Neural progenitor cell (in vitro differentiated cells): ENCODE data around the gene XPC.

Experiments used
- EZH2 ChIP-seq: fragments of 200-600 bp; sonication (generic); IDR thresholded peaks from 2 replicates; pipeline ENCODE4 v1.6.1; 2017; ENCODE audit warnings: antibody characterized with exemption, mild to moderate bottlenecking, moderate library complexity
- EZH2phosphoT487 ChIP-seq: fragments of 200-600 bp; sonication (generic); IDR thresholded peaks from 2 replicates; pipeline ENCODE4 v1.6.1; 2017; ENCODE audit warnings: antibody characterized with exemption
- TF ChIP-seq, protein P1 (sequence below): fragments of 200-600 bp; sonication (generic); IDR thresholded peaks from 2 replicates; pipeline ENCODE4 v1.5.1; 2017; ENCODE audit warnings: antibody characterized with exemption, mild to moderate bottlenecking

- TF ChIP-seq EZH2 = no peak
- TF ChIP-seq, protein P1, sequence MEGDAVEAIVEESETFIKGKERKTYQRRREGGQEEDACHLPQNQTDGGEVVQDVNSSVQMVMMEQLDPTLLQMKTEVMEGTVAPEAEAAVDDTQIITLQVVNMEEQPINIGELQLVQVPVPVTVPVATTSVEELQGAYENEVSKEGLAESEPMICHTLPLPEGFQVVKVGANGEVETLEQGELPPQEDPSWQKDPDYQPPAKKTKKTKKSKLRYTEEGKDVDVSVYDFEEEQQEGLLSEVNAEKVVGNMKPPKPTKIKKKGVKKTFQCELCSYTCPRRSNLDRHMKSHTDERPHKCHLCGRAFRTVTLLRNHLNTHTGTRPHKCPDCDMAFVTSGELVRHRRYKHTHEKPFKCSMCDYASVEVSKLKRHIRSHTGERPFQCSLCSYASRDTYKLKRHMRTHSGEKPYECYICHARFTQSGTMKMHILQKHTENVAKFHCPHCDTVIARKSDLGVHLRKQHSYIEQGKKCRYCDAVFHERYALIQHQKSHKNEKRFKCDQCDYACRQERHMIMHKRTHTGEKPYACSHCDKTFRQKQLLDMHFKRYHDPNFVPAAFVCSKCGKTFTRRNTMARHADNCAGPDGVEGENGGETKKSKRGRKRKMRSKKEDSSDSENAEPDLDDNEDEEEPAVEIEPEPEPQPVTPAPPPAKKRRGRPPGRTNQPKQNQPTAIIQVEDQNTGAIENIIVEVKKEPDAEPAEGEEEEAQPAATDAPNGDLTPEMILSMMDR = no peak
- TF ChIP-seq EZH2phosphoT487 = no peak
Observed at GRCh38 chr3:14154276-14154675, 24.1 kb downstream of the XPC start.
